NK-92 (cell line): ENCODE results near the gene SDCCAG8.

Source experiments
- DNase-seq: peaks from one replicate; lab custom pipeline; 2025; ENCODE audit not compliant: unreplicated experiment; lab: John Stamatoyannopoulos, UW

The SDCCAG8 gene

GRCh38 chr1:243543501-243543900 is 287.7 kb downstream of the SDCCAG8 start:
- no peak for DNase-seq

- no peak for DNase-seq
These were observed 290.6 kb downstream of the SDCCAG8 start for GRCh38 chr1:243546457-243546856.

GRCh38 chr1:243547891-243548290 is 292.1 kb downstream of the SDCCAG8 start:
- no peak for DNase-seq

DNA sequence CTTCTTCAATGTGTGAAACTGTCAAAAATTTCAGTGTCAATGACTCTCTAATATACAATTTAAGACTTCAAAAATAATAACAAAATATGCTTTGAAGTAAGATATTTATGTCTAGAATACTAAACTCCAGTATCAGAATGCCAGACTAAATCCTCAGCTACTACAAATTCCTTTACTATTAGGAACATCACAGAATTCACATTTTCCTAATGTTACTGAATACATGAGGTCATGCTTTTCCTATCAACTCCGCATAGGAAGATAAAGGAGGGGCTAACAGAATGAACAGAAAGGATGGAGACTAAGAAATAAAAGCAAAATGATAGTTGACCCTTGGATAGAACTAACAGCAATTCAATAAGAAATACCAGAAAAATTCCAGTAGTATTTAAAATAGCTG is 292.7 kb downstream of the SDCCAG8 start:
- DNase-seq = no peak

GRCh38 chr1:243549108-243549507 is 293.3 kb downstream of the SDCCAG8 start:
- DNase-seq = no peak
